Suprapubic skin (tissue), 4 donors: ENCODE results near the gene RNF220. TPM values are rescaled to one million over a fixed set of nuclear protein-coding genes. Genes with fewer than 3 reads are reported as not detected.

Experiments
- DNase-seq, 2 donors: peaks; one replicate each; pipeline ENCODE4 v3.0.0-alpha.2; 2019; ENCODE audit warnings: low spot score in 2 of 2
- H3K27ac ChIP-seq: fragments of 200-600 bp; sonication (generic); one replicate; pipeline ENCODE4 v1.5.1; 2019
- H3K27me3 ChIP-seq: fragments of 200-600 bp; sonication (generic); one replicate; pipeline ENCODE4 v1.5.1; 2019
- H3K36me3 ChIP-seq: fragments of 200-600 bp; sonication (generic); one replicate; pipeline ENCODE4 v1.5.1; 2019
- H3K4me1 ChIP-seq: fragments of 200-600 bp; sonication (generic); one replicate; pipeline ENCODE4 v1.5.1; 2019
- H3K4me3 ChIP-seq: fragments of 200-600 bp; sonication (generic); one replicate; pipeline ENCODE4 v1.5.1; 2019; ENCODE audit warnings: mild to moderate bottlenecking
- H3K9me3 ChIP-seq: fragments of 200-600 bp; sonication (generic); one replicate; pipeline ENCODE4 v1.5.1; 2019
- EP300 ChIP-seq: sonication (generic); formaldehyde crosslinking; IDR thresholded peaks from one replicate; pipeline ENCODE4 v1.6.1; 2017; ENCODE audit warnings: antibody characterized with exemption
- POLR2A ChIP-seq, 2 donors: fragments of 450-650 bp; IDR thresholded peaks; one replicate each; pipeline ENCODE4 v1.6.1; 2017; ENCODE audit warnings: antibody characterized with exemption in 2 of 2, mild to moderate bottlenecking in 2 of 2, moderate library complexity in 2 of 2
- POLR2AphosphoS5 ChIP-seq, 3 donors: sonication (generic); formaldehyde crosslinking; IDR thresholded peaks; one replicate each; pipeline ENCODE4 v1.6.1; 2017; ENCODE audit warnings: antibody characterized with exemption in 3 of 3
- WGBS: methylation state at CpG from one replicate; pipeline ENCODE4 v1.1.5; 2018; 5-methylcytosine and 5-hydroxymethylcytosine counted together
- total RNA-seq, 4 donors: library from RNA; depleted of rRNA; stranded (reverse); fragments of >200 nt; gene quantifications; one replicate each; pipeline ENCODE4 v1.1.0, GENCODE V29; 2016
- TF ChIP-seq, protein P1 (sequence below), 2 donors: fragments of 200-600 bp in 1 of 2; fragments of 450-650 bp in 1 of 2; sonication (generic) in 1 of 2; IDR thresholded peaks; one replicate each; pipeline ENCODE4 v1.5.1; 2016 to 2019; ENCODE audit warnings: antibody characterized with exemption in 2 of 2, mild to moderate bottlenecking in 1 of 2, moderate library complexity in 1 of 2

The RNF220 gene
- total RNA-seq, 4 donors from 2014 or later: 79.4 to 124 (median 99.5) TPM

DNA sequence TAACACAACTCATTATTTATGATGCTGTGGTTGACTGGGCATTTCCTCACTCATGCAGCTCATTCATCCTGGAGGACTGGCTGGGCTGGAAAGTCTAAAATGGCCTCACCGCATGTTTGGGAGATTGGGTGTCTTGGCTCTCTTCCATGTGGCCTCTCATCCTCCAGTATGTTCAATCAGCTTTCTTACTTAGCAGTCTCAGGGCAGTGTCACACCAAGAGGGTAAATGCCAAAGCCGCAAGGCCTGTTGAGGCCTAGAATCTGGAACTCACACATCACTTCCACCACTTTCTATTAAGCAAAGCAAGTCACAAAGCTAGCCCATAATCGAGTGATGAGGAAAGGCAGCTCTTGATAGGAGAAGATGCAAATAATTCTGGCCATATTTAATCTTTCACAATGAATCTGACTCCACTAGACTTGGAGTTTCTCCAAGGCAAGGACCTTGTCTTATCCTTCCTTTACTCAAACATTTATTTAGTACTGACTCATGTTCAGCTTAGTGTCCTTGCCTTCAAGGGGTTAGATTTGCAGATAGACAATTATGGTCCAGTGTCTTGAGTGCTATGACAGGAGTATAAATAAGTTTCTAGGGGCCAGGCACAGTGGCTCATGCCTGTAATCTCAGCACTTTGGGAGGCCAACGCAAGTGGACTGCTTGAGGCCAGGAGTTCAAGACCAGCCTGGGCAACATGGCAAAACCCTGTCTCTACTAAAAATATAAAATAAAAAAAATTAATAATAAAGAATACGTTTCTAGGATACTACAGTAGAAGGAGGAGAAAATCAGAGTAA, 224.1 kb downstream of the RNF220 start:
- DNase-seq: no peak
- TF ChIP-seq EP300: no peak
- TF ChIP-seq, protein P1, sequence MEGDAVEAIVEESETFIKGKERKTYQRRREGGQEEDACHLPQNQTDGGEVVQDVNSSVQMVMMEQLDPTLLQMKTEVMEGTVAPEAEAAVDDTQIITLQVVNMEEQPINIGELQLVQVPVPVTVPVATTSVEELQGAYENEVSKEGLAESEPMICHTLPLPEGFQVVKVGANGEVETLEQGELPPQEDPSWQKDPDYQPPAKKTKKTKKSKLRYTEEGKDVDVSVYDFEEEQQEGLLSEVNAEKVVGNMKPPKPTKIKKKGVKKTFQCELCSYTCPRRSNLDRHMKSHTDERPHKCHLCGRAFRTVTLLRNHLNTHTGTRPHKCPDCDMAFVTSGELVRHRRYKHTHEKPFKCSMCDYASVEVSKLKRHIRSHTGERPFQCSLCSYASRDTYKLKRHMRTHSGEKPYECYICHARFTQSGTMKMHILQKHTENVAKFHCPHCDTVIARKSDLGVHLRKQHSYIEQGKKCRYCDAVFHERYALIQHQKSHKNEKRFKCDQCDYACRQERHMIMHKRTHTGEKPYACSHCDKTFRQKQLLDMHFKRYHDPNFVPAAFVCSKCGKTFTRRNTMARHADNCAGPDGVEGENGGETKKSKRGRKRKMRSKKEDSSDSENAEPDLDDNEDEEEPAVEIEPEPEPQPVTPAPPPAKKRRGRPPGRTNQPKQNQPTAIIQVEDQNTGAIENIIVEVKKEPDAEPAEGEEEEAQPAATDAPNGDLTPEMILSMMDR (IDR thresholded peaks at IDR 0.05): no peak
- TF ChIP-seq POLR2A (IDR thresholded peaks at IDR 0.05): no peak
- TF ChIP-seq POLR2AphosphoS5 (IDR thresholded peaks at IDR 0.05): no peak
- Histone ChIP-seq H3K9me3 (no peaks in the 10 kb centered on the region), H3K4me3 (no peak overlapping the region), H3K27me3 (no peaks in the 10 kb centered on the region), H3K36me3 (no peaks in the 10 kb centered on the region), H3K4me1 (peaks cover 19% of the 10 kb centered on the region), H3K27ac (no peak overlapping the region)
- 85% methylated on average over 5 of the region's 5 CpGs for WGBS

DNA sequence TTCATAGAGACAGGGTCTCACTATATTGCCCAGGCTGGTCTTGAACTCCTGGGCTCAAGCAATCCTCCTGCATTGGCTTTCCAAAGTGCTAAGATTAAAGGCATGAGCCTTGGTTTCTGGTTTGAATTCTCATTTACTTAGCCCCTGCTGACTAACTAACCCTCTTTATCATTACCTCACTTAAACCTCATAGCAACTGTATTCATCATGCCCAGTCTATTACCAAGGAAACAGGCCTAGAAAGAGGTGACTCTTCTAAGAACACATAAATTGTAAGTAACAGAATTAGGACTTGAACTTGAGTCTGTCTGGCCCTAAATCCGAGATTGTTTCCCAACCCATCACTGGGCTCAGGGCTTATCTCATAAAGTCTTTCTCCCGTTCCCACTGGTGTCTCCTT, 225.1 kb downstream of the RNF220 start:
- H3K4me1 ChIP-seq: peaks cover 24% of the 10 kb centered on the region
- H3K27me3 ChIP-seq: no peaks in the 10 kb centered on the region
- H3K4me3 ChIP-seq: no peak overlapping the region
- TF ChIP-seq EP300 (no peak), POLR2AphosphoS5 (IDR thresholded peaks at IDR 0.05) (no peak), POLR2A (IDR thresholded peaks at IDR 0.05) (no peak)
- TF ChIP-seq, protein P1 (IDR thresholded peaks at IDR 0.05): no peak
- H3K36me3 ChIP-seq: peaks cover 9% of the 10 kb centered on the region
- H3K9me3 ChIP-seq: no peaks in the 10 kb centered on the region
- no peak for DNase-seq
- H3K27ac ChIP-seq: no peak overlapping the region
- WGBS: 100% methylated on average over 2 of the region's 2 CpGs

DNA sequence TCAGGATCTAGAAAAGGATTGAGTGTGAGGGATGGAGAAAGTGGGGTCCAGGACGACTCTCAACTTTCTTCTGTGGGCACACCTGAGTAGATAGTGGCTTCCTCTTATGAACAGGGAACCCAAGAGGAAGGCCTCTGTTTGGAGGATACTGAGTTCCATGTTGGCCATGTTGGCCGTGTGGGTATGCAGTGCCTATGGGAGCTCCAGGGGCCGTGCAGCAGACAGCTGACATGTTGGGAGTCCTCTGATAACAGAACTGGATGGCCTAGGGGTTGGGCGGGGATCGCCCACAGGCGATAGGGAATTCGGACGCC, 226.2 kb downstream of the RNF220 start:
- H3K4me3 ChIP-seq: peak overlapping the region; percentile 88
- peak overlapping the region; percentile 96 for H3K27ac ChIP-seq
- H3K36me3 ChIP-seq: peaks cover 21% of the 10 kb centered on the region
- no peaks in the 10 kb centered on the region for H3K9me3 ChIP-seq
- no peaks in the 10 kb centered on the region for H3K27me3 ChIP-seq
- WGBS: 25% methylated on average over 7 of the region's 8 CpGs
- no peak for DNase-seq
- TF ChIP-seq, protein P1 (IDR thresholded peaks at IDR 0.05): no peak
- TF ChIP-seq EP300: no peak
- TF ChIP-seq POLR2AphosphoS5 (IDR thresholded peaks at IDR 0.05): no peak
- no peak for TF ChIP-seq POLR2A (IDR thresholded peaks at IDR 0.05)
- H3K4me1 ChIP-seq: peaks cover 24% of the 10 kb centered on the region

DNA sequence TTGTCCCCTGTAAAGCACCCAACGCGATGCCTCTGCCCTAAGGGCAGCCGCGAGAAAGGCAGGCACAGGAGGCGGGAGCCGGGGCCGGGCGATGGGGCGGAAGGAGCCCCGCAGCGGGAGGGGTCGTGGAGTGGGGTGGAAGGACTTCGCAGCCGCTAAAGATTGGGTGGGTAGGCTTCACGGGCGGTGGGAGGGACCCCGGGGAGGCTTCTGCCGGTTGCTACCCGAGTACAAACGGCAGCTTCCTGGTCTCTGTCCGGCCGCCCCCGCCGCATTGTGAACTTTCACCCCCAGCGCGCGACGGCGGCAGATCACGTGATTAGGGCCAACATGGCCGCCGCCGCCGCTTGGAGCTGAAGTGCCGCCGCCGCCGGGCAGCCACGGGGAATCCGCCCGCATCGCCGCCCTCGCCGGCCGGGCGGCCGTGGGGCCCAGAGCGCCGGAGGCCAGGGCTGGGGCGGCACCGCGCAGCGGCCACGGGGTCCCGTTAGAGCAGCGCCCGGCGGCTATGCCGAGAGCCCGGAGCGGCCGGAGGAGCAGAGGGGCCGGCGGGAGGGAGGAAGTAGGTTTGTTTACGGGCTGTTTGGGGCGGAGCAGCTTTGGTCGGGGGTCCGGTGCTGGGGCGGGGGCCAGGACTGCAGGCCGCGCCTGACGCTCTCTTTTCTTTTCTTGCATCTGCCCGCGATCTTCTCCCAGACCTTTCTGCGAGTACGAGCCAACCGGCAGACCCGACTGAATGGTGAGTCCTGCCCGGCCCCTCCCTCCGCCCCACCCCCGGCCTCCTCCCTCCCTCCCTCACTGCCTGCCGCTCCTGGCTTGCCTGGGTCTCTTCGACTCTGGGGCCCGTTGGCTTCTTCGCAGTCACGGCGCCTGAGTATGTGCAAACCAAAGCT, 226.8 kb downstream of the RNF220 start:
- Histone ChIP-seq H3K36me3 (peaks cover 27% of the 10 kb centered on the region), H3K4me1 (peaks cover 27% of the 10 kb centered on the region), H3K9me3 (no peaks in the 10 kb centered on the region), H3K27ac (peak overlapping the region; percentile 96), H3K27me3 (no peaks in the 10 kb centered on the region), H3K4me3 (peak overlapping the region; percentile 88)
- 1% methylated on average over 33 of the region's 88 CpGs for WGBS
- DNase-seq: peak; percentile 95 to 96
- peak; percentile 47 to 90 for TF ChIP-seq POLR2A (IDR thresholded peaks at IDR 0.05)
- peak in 1 of 3 donors; percentile 81 for TF ChIP-seq POLR2AphosphoS5 (IDR thresholded peaks at IDR 0.05)
- TF ChIP-seq, protein P1 (IDR thresholded peaks at IDR 0.05): no peak

DNA sequence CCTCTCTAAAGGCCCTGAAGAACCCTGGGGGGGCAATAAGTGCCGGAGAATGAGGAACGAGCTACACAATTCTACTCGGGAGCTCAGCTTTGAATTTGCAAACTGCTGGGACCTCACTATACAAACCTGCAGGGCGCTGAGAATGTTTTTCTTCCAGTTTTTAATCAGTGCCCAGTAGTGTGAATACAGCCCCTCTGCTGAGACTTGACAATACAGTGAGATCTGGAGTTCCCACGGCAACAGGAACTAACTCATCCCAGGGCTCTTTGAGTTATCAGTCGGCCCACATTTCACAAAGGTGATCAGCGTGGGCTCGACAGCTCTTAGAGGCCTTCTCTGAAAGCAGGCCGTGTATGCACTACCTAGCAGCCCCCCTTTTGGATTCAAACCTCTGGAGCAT, 227.5 kb downstream of the RNF220 start:
- TF ChIP-seq, protein P1 (IDR thresholded peaks at IDR 0.05): no peak
- no peak for TF ChIP-seq POLR2AphosphoS5 (IDR thresholded peaks at IDR 0.05)
- no peak for TF ChIP-seq POLR2A (IDR thresholded peaks at IDR 0.05)
- TF ChIP-seq EP300: no peak

More for the DNA sequence above, 227.5 kb downstream of the RNF220 start:
- no peaks in the 10 kb centered on the region for H3K9me3 ChIP-seq
- no peaks in the 10 kb centered on the region for H3K27me3 ChIP-seq
- H3K4me1 ChIP-seq: peaks cover 27% of the 10 kb centered on the region
- H3K36me3 ChIP-seq: peaks cover 34% of the 10 kb centered on the region
- H3K4me3 ChIP-seq: peak overlapping the region; percentile 88
- no peak for DNase-seq
- peak overlapping the region; percentile 96 for H3K27ac ChIP-seq
- 17% methylated on average over 3 of the region's 9 CpGs for WGBS
